ENCODE data around the gene IL22RA1.

The IL22RA1 gene

DNA sequence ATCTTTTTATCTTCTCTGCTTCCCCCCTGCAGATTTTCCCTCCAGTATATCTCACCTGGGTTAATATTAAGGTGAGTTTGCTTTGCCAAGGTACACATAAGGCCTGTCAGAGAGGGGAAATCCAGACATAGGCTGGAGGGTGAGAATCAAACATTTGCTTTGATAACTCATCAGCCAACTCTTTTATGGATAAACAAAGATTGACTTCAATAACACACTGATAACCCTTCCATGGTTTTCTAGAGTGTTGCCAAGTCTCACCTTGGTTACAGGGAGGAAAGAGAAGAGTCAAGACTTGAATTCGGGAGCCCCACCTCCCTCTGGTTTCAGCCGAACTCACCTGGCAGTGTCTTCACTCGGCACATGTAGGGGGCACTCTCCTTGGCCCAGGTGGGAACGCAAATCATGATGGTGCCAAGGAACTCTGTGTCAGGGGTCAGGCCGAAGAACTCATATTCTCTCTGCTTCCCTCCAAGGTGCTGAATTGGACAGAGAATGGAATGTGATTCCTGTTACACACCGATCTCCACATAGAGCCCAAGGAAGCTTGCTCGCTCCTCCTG is 15.1 kb downstream of the IL22RA1 start:
- Histone ChIP-seq H3K36me3 (ENCODE audit: control insufficient read depth, insufficient read depth, low read length) (no peaks in the 10 kb centered on the region), H3K4me2 (ENCODE audit: low read length) (no peak overlapping the region), H3K4me1 (no peaks in the 10 kb centered on the region), H3K27ac (no peak overlapping the region), H3K9ac (no peak overlapping the region), H3K79me2 (no peaks in the 10 kb centered on the region), H3K9me3 (ENCODE audit: control insufficient read depth, low read length) (no peaks in the 10 kb centered on the region), H2AFZ (no peak overlapping the region), H3K4me3 (ENCODE audit: low read depth, low read length) (no peak overlapping the region), H3K27me3 (ENCODE audit: control insufficient read depth, insufficient read depth, low read length) (no peaks in the 10 kb centered on the region)
- no peak for TF ChIP-seq CTCF (IDR thresholded peaks at IDR 0.05)

DNA sequence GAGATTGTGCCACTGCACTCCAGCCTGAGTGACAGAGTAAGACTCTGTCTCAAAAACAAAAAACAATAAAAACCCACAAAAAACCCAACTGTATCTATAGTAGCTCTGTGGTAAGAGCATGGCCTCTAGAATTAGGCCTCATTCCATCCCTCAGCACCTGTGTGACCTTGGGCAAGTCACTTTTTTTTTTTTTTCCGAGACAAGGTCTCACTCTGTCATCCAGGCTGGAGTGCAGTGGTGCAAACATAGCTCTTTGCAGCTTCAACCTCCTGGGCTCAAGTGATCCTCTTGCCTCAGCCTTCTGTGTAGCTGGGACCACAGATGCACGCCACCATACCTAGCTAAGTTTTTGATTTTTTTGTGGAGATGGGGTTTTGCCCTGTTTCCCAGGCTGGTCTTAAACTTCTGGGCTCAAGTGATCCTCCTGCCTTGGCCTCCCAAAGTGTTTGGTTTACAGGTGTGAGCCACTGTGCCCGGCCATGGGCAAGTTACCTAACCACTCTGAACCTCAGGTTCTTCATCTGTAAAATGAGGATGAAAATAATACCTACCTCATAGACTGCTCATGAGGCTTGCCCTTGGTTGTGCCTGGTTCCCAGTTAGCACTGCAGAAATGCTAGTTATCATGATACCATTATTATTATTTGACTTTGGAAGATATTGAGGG is 15.7 kb downstream of the IL22RA1 start:
- no peaks in the 10 kb centered on the region for H3K9me3 ChIP-seq (ENCODE audit: control insufficient read depth, low read length)
- no peak overlapping the region for H3K4me3 ChIP-seq (ENCODE audit: low read depth, low read length)
- H2AFZ ChIP-seq: no peak overlapping the region
- no peaks in the 10 kb centered on the region for H3K36me3 ChIP-seq (ENCODE audit: control insufficient read depth, insufficient read depth, low read length)
- no peak overlapping the region for H3K4me2 ChIP-seq (ENCODE audit: low read length)
- no peak for TF ChIP-seq CTCF (IDR thresholded peaks at IDR 0.05)
- no peaks in the 10 kb centered on the region for H3K4me1 ChIP-seq
- no peak overlapping the region for H3K9ac ChIP-seq
- no peak overlapping the region for H3K27ac ChIP-seq
- H3K27me3 ChIP-seq (ENCODE audit: control insufficient read depth, insufficient read depth, low read length): no peaks in the 10 kb centered on the region
- no peaks in the 10 kb centered on the region for H3K79me2 ChIP-seq

DNA sequence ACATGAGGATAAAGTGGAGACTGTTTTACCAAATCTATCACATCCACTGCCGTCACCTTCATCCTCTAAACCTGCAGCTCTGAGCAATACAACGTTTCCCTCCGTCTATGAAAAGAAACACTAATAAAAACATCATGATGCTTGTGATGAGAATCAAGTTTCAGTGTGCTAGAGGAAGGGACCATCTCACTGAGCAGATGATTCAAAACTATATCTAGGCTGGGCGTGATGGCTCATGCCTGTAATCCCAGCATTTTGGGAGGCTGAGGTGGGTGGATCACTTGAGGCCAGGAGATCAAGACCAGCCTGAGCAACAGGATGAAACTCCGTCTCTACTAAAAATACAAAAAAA is 16.3 kb downstream of the IL22RA1 start:
- H3K36me3 ChIP-seq (ENCODE audit: control insufficient read depth, insufficient read depth, low read length): no peaks in the 10 kb centered on the region
- H3K4me2 ChIP-seq (ENCODE audit: low read length): no peak overlapping the region
- no peak overlapping the region for H2AFZ ChIP-seq
- TF ChIP-seq CTCF (IDR thresholded peaks at IDR 0.05): no peak
- H3K4me1 ChIP-seq: no peaks in the 10 kb centered on the region
- H3K27me3 ChIP-seq (ENCODE audit: control insufficient read depth, insufficient read depth, low read length): no peaks in the 10 kb centered on the region
- H3K79me2 ChIP-seq: no peaks in the 10 kb centered on the region
- no peak overlapping the region for H3K9ac ChIP-seq
- H3K27ac ChIP-seq: no peak overlapping the region
- no peak overlapping the region for H3K4me3 ChIP-seq (ENCODE audit: low read depth, low read length)
- H3K9me3 ChIP-seq (ENCODE audit: control insufficient read depth, low read length): no peaks in the 10 kb centered on the region

DNA sequence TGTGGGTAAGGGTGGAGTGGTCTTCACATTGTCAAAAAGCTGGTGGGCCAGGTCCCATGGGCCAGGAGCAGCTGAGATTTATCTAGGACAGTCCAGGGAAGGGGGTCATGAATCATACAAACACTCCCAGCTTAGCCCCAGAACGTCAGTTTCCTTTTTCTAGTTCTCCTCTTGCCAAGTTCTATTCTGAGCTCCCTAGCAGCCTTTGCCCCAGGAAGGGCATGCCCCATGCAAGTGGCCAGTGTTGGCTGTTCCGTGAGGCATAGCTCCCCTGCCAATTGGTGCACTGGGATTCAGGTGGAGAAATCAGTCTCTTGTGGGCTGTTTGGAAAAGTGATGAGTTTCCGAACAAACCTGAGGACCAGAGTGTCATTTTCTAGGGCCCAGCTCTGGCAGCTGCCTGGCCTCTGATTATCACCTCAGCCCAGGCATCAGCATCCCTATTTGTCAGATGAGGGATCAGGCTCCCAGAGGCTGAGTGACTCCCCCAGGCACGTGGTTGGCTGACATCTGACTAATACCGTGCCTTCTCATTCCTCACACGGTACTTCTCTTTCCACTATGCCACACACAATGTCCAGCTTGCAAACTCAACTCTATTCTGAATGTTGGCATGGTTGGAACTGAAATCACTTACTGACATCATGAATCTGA is 16.8 kb downstream of the IL22RA1 start:
- H3K4me1 ChIP-seq: no peaks in the 10 kb centered on the region
- no peak overlapping the region for H2AFZ ChIP-seq
- no peaks in the 10 kb centered on the region for H3K27me3 ChIP-seq (ENCODE audit: control insufficient read depth, insufficient read depth, low read length)
- H3K36me3 ChIP-seq (ENCODE audit: control insufficient read depth, insufficient read depth, low read length): no peaks in the 10 kb centered on the region
- no peak overlapping the region for H3K27ac ChIP-seq
- H3K79me2 ChIP-seq: no peaks in the 10 kb centered on the region
- H3K9me3 ChIP-seq (ENCODE audit: control insufficient read depth, low read length): no peaks in the 10 kb centered on the region
- no peak overlapping the region for H3K9ac ChIP-seq
- TF ChIP-seq CTCF (IDR thresholded peaks at IDR 0.05): no peak
- H3K4me2 ChIP-seq (ENCODE audit: low read length): no peak overlapping the region
- no peak overlapping the region for H3K4me3 ChIP-seq (ENCODE audit: low read depth, low read length)
